B cell (primary cell): ENCODE measurements around the gene GABRD. TPM values are rescaled to one million over a fixed set of nuclear protein-coding genes. Genes with fewer than 3 reads are reported as not detected.

Source experiments
- ATAC-seq: fragments of 200-7000 bp; cut with Tn5 transposase; one replicate; pipeline ENCODE4 v1.10.0; 2021; ENCODE audit warnings: low read depth, mild to moderate bottlenecking, moderate number of reproducible peaks, moderate library complexity
- CTCF ChIA-PET: fragments of 350-600 bp; sonication (Branson Sonifier 250); formaldehyde crosslinking; loops from one replicate; lab custom pipeline; 2021; ENCODE audit warnings: antibody characterized with exemption, inconsistent platforms; lab: Charles Lee
- POLR2A ChIA-PET: fragments of 350-600 bp; sonication (Branson Sonifier 250); formaldehyde crosslinking; loops from one replicate; lab custom pipeline; 2021; ENCODE audit warnings: antibody characterized with exemption; lab: Charles Lee
- DNase-seq: peaks from one replicate; pipeline ENCODE4 v3.0.0; 2013
- H2AFZ ChIP-seq: 2 replicates; pipeline ENCODE4 v1.6.1; 2012; ENCODE audit warnings: mild to moderate bottlenecking, low read depth, low read length; ENCODE audit not compliant: insufficient read depth, poor library complexity, severe bottlenecking
- H3K27ac ChIP-seq, 2 donors: 1 replicate in 1 of 2; 2 replicates in 1 of 2; pipeline ENCODE4 v1.5.1; 2012 to 2013; ENCODE audit warnings: low read length in 2 of 2, mild to moderate bottlenecking in 2 of 2, moderate library complexity in 1 of 2
- H3K27me3 ChIP-seq, 4 experiments: fragments of 200-600 bp in 1 of 4; sonication (generic) in 1 of 4; replicated peaks in 1 of 4; 1 replicate in 2 of 4; 2 replicates in 2 of 4; pipeline versions ENCODE4 v1.6.1 to v1.7.0; 2013 to 2016; ENCODE audit warnings: low read length in 3 of 4, mild to moderate bottlenecking in 2 of 4, mixed read lengths in 1 of 4, moderate library complexity in 1 of 4; ENCODE audit not compliant: insufficient read depth in 4 of 4, control insufficient read depth in 3 of 4; ENCODE audit errors: control extremely low read depth in 1 of 4
- H3K36me3 ChIP-seq, 2 experiments: replicated peaks in 1 of 2; 1 replicate in 1 of 2; 2 replicates in 1 of 2; pipeline versions ENCODE4 v1.6.1 to v1.7.1; 2013; ENCODE audit warnings: low read length in 1 of 2; ENCODE audit not compliant: insufficient read depth in 2 of 2, control insufficient read depth in 1 of 2; ENCODE audit errors: control extremely low read depth in 1 of 2, extremely low read depth in 1 of 2
- H3K4me1 ChIP-seq, 2 donors: fragments of 200-600 bp in 1 of 2; sonication (generic) in 1 of 2; 1 replicate in 1 of 2; 2 replicates in 1 of 2; pipeline versions ENCODE4 v1.5.1 to v1.6.1; 2013 to 2017; ENCODE audit warnings: low read length in 2 of 2; ENCODE audit not compliant: control insufficient read depth in 2 of 2, insufficient read depth in 2 of 2
- H3K4me2 ChIP-seq: replicated peaks from 2 replicates; pipeline ENCODE3; 2012; ENCODE audit warnings: mild to moderate bottlenecking, low read depth, low read length; ENCODE audit not compliant: poor library complexity, severe bottlenecking
- H3K4me3 ChIP-seq, 5 experiments: fragments of 200-600 bp in 1 of 5; sonication (generic) in 1 of 5; 1 replicate in 3 of 5; 2 replicates in 2 of 5; pipeline versions ENCODE4 v1.5.1 to v1.7.0; 2011 to 2016; ENCODE audit warnings: low read length in 4 of 5, mild to moderate bottlenecking in 4 of 5, low read depth in 2 of 5, control low read depth in 1 of 5, moderate library complexity in 1 of 5; ENCODE audit not compliant: insufficient read depth in 1 of 5; ENCODE audit errors: control extremely low read depth in 1 of 5, extremely low read depth in 1 of 5
- H3K79me2 ChIP-seq: fragments of 200-600 bp; sonication (generic); one replicate; pipeline ENCODE4 v1.6.0; 2016; ENCODE audit warnings: low read length; ENCODE audit not compliant: control insufficient read depth, insufficient read depth
- H3K9ac ChIP-seq: fragments of 200-600 bp; sonication (generic); 2 replicates; pipeline ENCODE4 v1.6.1; 2017; ENCODE audit warnings: mild to moderate bottlenecking, low read length, moderate library complexity
- H3K9me3 ChIP-seq, 3 donors: one replicate each; pipeline versions ENCODE4 v1.6.1 to v1.7.1; 2013; ENCODE audit warnings: low read length in 2 of 3; ENCODE audit not compliant: control insufficient read depth in 2 of 3, insufficient read depth in 1 of 3; ENCODE audit errors: control extremely low read depth in 1 of 3
- H4K20me1 ChIP-seq: 2 replicates; pipeline ENCODE4 v1.6.0; 2012; ENCODE audit warnings: mild to moderate bottlenecking, low read length; ENCODE audit not compliant: insufficient read depth, control insufficient read depth, poor library complexity, severe bottlenecking
- H3K27ac Mint-ChIP-seq: one replicate; pipeline ENCODE4 v1.8.0; 2021; ENCODE audit warnings: mixed read lengths
- H3K27me3 Mint-ChIP-seq: one replicate; pipeline ENCODE4 v1.8.0; 2021; ENCODE audit warnings: mixed read lengths
- H3K4me1 Mint-ChIP-seq: one replicate; pipeline ENCODE4 v1.8.0; 2021; ENCODE audit warnings: mixed read lengths
- H3K4me3 Mint-ChIP-seq: one replicate; pipeline ENCODE4 v1.8.0; 2021; ENCODE audit warnings: mixed read lengths
- H3K9me3 Mint-ChIP-seq: one replicate; pipeline ENCODE4 v1.8.0; 2022; ENCODE audit warnings: mixed read lengths; ENCODE audit not compliant: insufficient read depth
- CTCF ChIP-seq: fragments of 200-600 bp; IDR thresholded peaks from one replicate; pipeline ENCODE4 v1.8.0; 2022; ENCODE audit warnings: antibody characterized with exemption, mild to moderate bottlenecking
- EZH2 ChIP-seq: IDR thresholded peaks from 2 replicates; pipeline ENCODE4 v1.6.1; 2012; ENCODE audit warnings: borderline replicate concordance, low read depth, mild to moderate bottlenecking, moderate library complexity, low read length; ENCODE audit not compliant: insufficient read depth, poor library complexity, severe bottlenecking
- WGBS: methylation state at CpG from one replicate; pipeline ENCODE4 v1.1.5; 2013; ENCODE audit warnings: missing lambda C conversion rate; ENCODE audit not compliant: insufficient coverage; 5-methylcytosine and 5-hydroxymethylcytosine counted together
- intact Hi-C: fragments of 100-400 bp; cut with micrococcal nuclease; formaldehyde crosslinking; loops from one replicate; pipeline ENCODE4 v1.10.0; 2022
- polyA plus RNA-seq: library from polyadenylated mRNA; depleted of rRNA; stranded (reverse); fragments of >200 nt; gene quantifications from 2 replicates; pipeline ENCODE4 v1.2.3, GENCODE V29; 2012
- total RNA-seq, 2 donors: library from RNA; stranded (reverse); fragments of 120-200 nt in 1 of 2; gene quantifications; 1 replicate in 1 of 2; 2 replicates in 1 of 2; pipeline versions ENCODE4 v1.2.3 to v1.2.4, GENCODE V29; 2013 to 2022

The GABRD gene
- total and polyA plus RNA-seq, 2 donors (not counting 1 experiment from before 2014, with no cell fraction given), result not detected

- H3K4me3 ChIP-seq, result peak overlapping the region in 4 of 5 experiments; percentile 42 to 90 (median 64)
- WGBS, result 1% methylated on average over 49 of the region's 51 CpGs
- H4K20me1 ChIP-seq, result peaks cover 16% of the 10 kb centered on the region
- Mint-ChIP-seq H3K4me1 (peaks cover 31% of the 10 kb centered on the region), H3K27me3 (peaks cover 8% of the 10 kb centered on the region), H3K27ac (no peak overlapping the region), H3K4me3 (peak overlapping the region; percentile 77), H3K9me3 (no peaks in the 10 kb centered on the region)
- H3K9ac ChIP-seq, result peak overlapping the region; percentile 90
- no peak for TF ChIP-seq EZH2
- no peak for TF ChIP-seq CTCF
- no peak overlapping the region for H3K27ac ChIP-seq
- no peak for DNase-seq
- no peaks in the 10 kb centered on the region for H3K36me3 ChIP-seq
- peak overlapping the region; percentile 100 for H3K4me2 ChIP-seq
- no peak for ATAC-seq
- peak overlapping the region; percentile 87 for H2AFZ ChIP-seq
- peaks cover 0 to 3% (median 0%) of the 10 kb centered on the region in 3 donors for H3K9me3 ChIP-seq
- CTCF ChIA-PET, result no interaction called here
- H3K4me1 ChIP-seq, result peaks cover 17 to 28% of the 10 kb centered on the region in 2 donors
- peaks cover 0 to 31% (median 15%) of the 10 kb centered on the region in 4 experiments for H3K27me3 ChIP-seq
- POLR2A ChIA-PET, result no interaction called here
- peaks cover 25% of the 10 kb centered on the region for H3K79me2 ChIP-seq
- intact Hi-C loops, result loop anchor here (1.0 kb wide), 2 partner anchors 83 to 131 kb away; partner anchors contain the start of gene TMEM52
These were observed 31.3 kb downstream of the GABRD start for GRCh38 chr1:2050461-2050792.

GRCh38 chr1:2050793-2051682 is 31.9 kb downstream of the GABRD start:
- intact Hi-C loops, result loop anchor here (1.0 kb wide), 2 partner anchors 82 to 132 kb away; partner anchors contain the start of gene TMEM52
- Histone ChIP-seq H3K9me3 (peaks cover 0 to 2% (median 0%) of the 10 kb centered on the region in 3 donors), H3K27ac (no peak overlapping the region), H3K79me2 (peaks cover 25% of the 10 kb centered on the region), H3K27me3 (peaks cover 0 to 25% (median 12%) of the 10 kb centered on the region in 4 experiments), H3K4me1 (peaks cover 15 to 26% of the 10 kb centered on the region in 2 donors), H2AFZ (peak overlapping the region; percentile 87), H3K4me2 (peak overlapping the region; percentile 100), H4K20me1 (peaks cover 16% of the 10 kb centered on the region), H3K36me3 (peaks cover 0 to 5% of the 10 kb centered on the region in 2 experiments), H3K4me3 (peak overlapping the region in 4 of 5 experiments; percentile 42 to 90 (median 64)), H3K9ac (peak overlapping the region; percentile 90)
- peak overlapping the region; percentile 77 for H3K4me3 Mint-ChIP-seq
- no peaks in the 10 kb centered on the region for H3K9me3 Mint-ChIP-seq
- no peak for TF ChIP-seq EZH2
- TF ChIP-seq CTCF, result no peak
- H3K27ac Mint-ChIP-seq, result peak overlapping the region; percentile 46
- ATAC-seq (no peak), DNase-seq (peak; percentile 40)
- CTCF ChIA-PET, result interaction anchor here (0.6 kb wide), 1 partner anchor 88 kb away, joined by 3 read pairs; no protein-coding TSS in a partner anchor
- POLR2A ChIA-PET, result no interaction called here
- WGBS, result 25% methylated on average over 82 of the region's 84 CpGs
- H3K4me1 Mint-ChIP-seq, result peaks cover 26% of the 10 kb centered on the region
- peaks cover 3% of the 10 kb centered on the region for H3K27me3 Mint-ChIP-seq
